Brain microvascular endothelial cell (primary cell): ENCODE data around the gene CAMSAP1.

Experiments used
- DNase-seq: peaks from one replicate; pipeline ENCODE4 v3.0.0-alpha.2; 2020
- H3K27ac ChIP-seq: fragments of 250-450 bp; sonication (Bioruptor Pico); 2 replicates; pipeline ENCODE4 v1.5.1; 2020; ENCODE audit warnings: mild to moderate bottlenecking, moderate library complexity
- H3K27me3 ChIP-seq: fragments of 250-450 bp; sonication (Bioruptor Pico); replicated peaks from 2 replicates; pipeline ENCODE4 v1.5.1; 2020; ENCODE audit warnings: mild to moderate bottlenecking
- H3K36me3 ChIP-seq: fragments of 250-450 bp; sonication (Bioruptor Pico); replicated peaks from 2 replicates; pipeline ENCODE4 v1.5.1; 2020; ENCODE audit warnings: mild to moderate bottlenecking
- H3K4me3 ChIP-seq: 2 replicates; pipeline ENCODE4 v1.5.1; 2011; ENCODE audit warnings: low read depth, mild to moderate bottlenecking, control low read depth, low read length, moderate library complexity
- CTCF ChIP-seq: IDR thresholded peaks from 2 replicates; pipeline ENCODE4 v1.5.1; 2011; ENCODE audit warnings: low read depth, mild to moderate bottlenecking, moderate library complexity, low read length, control low read depth, inconsistent platforms; ENCODE audit errors: missing control alignments
- in situ Hi-C: cut with HindIII; loops from 2 replicates; pipeline ENCODE4 v1.10.0; 2017; ENCODE audit warnings: low sequenced_read_pairs, low pct_ligation_motif_present

The CAMSAP1 gene

DNA sequence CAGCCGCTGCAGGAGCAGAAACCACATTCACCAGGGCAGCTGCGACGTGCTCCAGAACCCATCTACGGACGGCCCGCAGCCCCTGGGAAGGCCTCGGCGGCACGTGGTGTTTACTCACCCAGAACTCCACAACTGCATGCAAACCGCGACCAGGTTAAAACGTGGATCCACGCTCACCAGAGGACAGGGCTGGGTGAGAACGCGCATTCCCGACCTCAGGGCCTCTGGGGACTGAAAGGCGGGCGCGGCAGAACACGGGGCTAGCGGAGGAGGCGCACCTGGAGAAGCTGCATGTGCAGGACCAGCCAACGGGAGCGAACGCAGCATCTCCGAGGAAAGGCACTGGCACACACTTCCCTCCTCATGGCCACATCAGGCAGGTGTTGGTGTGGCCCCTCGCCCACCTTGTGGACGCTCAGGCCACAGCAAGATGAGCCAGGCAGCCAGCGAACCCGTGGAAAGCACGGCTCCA is 24.0 kb upstream of the CAMSAP1 start:
- Histone ChIP-seq H3K36me3 (peaks cover 8% of the 10 kb centered on the region), H3K4me3 (no peak overlapping the region), H3K27ac (no peak overlapping the region), H3K27me3 (no peaks in the 10 kb centered on the region)
- in situ Hi-C loops, result no loop called here
- TF ChIP-seq CTCF, result no peak
- no peak for DNase-seq

DNA sequence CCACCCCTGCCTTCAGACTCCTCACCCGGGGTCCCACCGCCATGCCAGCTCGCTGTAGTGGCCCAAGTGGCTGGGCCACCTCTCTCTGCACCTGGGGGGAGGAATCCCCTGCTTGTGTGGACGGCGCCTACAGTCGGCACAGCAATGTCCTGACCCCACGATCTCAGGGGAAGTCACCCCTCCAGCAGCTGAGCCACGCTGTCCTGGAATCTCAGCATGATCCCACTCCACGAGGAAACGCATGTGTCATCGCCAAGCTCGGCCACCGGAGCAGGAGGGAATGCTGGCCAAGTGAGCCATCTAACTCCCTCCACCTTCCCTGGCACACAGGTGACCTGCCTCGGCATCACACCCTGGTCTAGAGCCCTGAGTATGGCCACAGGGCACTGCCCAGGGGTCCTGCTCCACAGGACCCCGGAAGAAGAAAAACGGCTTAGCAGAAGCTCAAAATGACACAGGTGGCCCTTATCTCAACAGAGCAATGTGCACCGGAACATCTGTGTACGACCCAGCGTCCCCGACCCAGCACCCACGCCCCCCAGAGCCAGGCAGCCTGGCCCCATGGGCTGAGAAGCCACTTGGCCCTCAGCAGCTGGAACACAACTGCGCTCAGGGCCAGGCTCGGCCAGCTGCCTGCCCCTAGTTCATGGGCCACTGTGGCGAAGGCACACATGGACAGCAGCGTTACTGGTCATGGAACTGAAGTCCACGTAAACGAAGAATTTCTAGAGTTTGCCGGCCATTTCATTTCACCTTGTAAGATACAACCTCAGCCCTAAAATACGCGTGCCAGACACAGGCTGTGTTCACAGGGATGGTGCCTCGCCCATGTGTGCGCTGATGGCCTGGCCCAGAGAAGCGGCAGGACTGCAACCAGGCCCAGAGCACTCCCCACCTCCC is 23.4 kb upstream of the CAMSAP1 start:
- H3K4me3 ChIP-seq, result no peak overlapping the region
- peaks cover 8% of the 10 kb centered on the region for H3K36me3 ChIP-seq
- TF ChIP-seq CTCF, result no peak
- H3K27me3 ChIP-seq, result no peaks in the 10 kb centered on the region
- DNase-seq, result no peak
- H3K27ac ChIP-seq, result no peak overlapping the region
- in situ Hi-C loops, result no loop called here

DNA sequence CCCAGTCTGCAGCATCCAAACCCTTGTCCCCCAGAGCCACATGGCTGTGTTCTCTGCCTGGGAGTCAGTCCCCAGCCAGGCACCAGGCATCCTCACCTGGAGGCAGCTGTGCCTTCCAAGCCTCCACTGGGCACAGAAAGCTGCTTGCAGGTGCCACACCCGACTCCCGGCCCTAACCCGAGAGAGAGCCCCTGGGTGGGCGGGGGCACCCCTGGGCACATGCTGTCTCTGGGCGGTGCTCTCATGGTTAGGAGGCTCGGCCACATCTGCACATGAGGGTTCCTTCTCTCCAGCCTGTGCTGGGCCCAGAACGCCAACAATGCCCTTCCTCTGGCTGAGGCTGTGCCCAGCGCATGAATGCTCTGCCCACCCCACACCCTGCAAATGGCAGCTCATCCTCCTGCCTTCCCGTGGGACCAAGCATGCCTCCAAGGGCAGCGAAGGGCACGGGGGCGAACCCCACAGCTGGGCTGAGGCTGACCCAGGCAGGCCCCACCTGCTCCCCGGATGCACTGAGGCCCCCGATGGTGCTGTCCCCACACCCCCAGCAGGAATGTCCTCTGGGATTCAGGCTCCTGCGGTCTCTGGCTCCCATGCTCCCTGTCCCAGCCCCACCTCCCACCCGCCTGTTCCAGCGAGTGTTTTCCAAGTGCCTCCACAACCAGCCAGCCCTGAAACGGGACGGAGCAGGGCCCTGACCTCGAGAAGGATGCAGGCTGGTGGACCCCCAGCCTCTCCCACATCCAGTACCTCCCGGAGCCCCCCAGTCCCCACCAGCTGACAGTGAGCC is 22.5 kb upstream of the CAMSAP1 start:
- no peak for TF ChIP-seq CTCF
- Histone ChIP-seq H3K27me3 (no peaks in the 10 kb centered on the region), H3K36me3 (peaks cover 8% of the 10 kb centered on the region), H3K27ac (no peak overlapping the region), H3K4me3 (no peak overlapping the region)
- in situ Hi-C loops, result no loop called here
- DNase-seq, result no peak

- TF ChIP-seq CTCF, result no peak
- H3K27me3 ChIP-seq, result no peaks in the 10 kb centered on the region
- DNase-seq, result no peak
- in situ Hi-C loops, result no loop called here
- no peak overlapping the region for H3K27ac ChIP-seq
- H3K4me3 ChIP-seq, result no peak overlapping the region
- peaks cover 8% of the 10 kb centered on the region for H3K36me3 ChIP-seq
Observed at GRCh38 chr9:135928731-135929655, 21.6 kb upstream of the CAMSAP1 start.

DNA sequence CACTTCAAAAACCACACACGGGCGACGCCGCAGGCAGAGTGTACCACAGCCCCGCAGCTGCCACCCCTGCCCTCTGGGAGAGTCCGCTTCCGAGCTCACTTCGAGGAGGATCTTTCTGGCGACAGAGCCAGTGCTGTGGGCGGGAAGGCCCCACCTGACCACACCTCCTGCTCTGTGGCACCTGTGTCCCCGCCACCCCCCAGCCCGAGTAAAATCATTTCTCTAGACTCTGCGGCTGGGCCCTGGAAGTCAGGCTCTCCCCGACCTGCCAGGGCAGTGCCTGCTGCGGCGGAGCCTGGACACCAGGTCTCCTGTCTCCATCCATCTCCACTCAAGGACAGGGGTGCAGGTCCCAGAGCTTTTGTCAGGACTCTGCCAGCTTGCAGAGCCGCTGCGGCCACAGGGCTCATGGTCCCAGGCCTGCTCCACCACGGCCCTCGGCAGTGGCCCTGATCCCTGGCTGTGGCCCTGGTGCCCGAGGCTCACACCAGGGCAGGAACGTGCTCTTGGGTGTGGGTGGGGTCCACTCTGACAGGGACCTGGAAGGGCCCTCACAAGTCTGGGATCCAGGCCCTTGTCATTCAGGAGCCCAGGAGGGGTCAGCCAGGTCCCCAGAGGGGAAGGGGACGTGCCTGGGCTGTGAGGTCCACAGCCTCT is 20.9 kb upstream of the CAMSAP1 start:
- Histone ChIP-seq H3K4me3 (no peak overlapping the region), H3K27ac (no peak overlapping the region), H3K36me3 (peaks cover 8% of the 10 kb centered on the region), H3K27me3 (no peaks in the 10 kb centered on the region)
- no peak for TF ChIP-seq CTCF
- in situ Hi-C loops, result no loop called here
- DNase-seq, result no peak
